Astrocyte of the spinal cord (primary cell): ENCODE results near the gene NCOA7.
A peak's percentile ranks its signal among the peaks of the same experiment; 100 is the strongest.
"Not testable (repeated sequence)": the region's sequence is repeated elsewhere in the genome, so short reads cannot be mapped to it uniquely, and the experiment has no call there.

ENCODE experiments used
- DNase-seq: peaks from one replicate; pipeline ENCODE4 v3.0.0; 2011; ENCODE audit warnings: low read depth, low spot score
- H3K4me3 ChIP-seq: 2 replicates; pipeline ENCODE4 v1.5.1; 2011; ENCODE audit warnings: low read depth, mild to moderate bottlenecking, low read length, moderate library complexity
- in situ Hi-C: cut with HindIII; loops from 2 replicates; pipeline ENCODE4 v1.10.0; 2017; ENCODE audit warnings: low sequenced_read_pairs
- TF ChIP-seq, protein P1 (sequence below): IDR thresholded peaks from 2 replicates; pipeline ENCODE4 v1.5.1; 2012; ENCODE audit warnings: low read depth, mild to moderate bottlenecking, low read length, inconsistent platforms

Gene NCOA7

DNA sequence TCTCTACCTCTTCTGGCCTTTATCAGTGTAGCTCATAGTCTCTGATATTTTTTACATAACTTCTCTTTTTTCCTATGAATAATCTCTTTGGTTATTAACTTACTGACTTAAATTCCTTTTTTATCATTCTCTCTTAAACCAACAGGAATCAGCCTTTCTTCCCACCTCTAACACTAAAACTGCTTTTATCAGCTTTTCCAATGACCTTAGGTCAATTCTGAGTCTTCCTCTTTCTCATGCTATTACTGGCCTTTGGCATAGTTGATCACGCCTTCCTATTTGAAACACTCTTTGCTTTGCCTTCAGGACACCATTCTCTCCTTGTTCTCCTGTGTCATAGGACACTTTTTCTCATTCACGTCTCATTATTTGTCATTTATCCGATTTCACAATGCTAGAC lies 157.7 kb downstream of the NCOA7 start:
- TF ChIP-seq, protein P1, sequence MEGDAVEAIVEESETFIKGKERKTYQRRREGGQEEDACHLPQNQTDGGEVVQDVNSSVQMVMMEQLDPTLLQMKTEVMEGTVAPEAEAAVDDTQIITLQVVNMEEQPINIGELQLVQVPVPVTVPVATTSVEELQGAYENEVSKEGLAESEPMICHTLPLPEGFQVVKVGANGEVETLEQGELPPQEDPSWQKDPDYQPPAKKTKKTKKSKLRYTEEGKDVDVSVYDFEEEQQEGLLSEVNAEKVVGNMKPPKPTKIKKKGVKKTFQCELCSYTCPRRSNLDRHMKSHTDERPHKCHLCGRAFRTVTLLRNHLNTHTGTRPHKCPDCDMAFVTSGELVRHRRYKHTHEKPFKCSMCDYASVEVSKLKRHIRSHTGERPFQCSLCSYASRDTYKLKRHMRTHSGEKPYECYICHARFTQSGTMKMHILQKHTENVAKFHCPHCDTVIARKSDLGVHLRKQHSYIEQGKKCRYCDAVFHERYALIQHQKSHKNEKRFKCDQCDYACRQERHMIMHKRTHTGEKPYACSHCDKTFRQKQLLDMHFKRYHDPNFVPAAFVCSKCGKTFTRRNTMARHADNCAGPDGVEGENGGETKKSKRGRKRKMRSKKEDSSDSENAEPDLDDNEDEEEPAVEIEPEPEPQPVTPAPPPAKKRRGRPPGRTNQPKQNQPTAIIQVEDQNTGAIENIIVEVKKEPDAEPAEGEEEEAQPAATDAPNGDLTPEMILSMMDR: no peak
- DNase-seq: no peak
- in situ Hi-C loops: no loop called here
- H3K4me3 ChIP-seq: no peak overlapping the region

DNA sequence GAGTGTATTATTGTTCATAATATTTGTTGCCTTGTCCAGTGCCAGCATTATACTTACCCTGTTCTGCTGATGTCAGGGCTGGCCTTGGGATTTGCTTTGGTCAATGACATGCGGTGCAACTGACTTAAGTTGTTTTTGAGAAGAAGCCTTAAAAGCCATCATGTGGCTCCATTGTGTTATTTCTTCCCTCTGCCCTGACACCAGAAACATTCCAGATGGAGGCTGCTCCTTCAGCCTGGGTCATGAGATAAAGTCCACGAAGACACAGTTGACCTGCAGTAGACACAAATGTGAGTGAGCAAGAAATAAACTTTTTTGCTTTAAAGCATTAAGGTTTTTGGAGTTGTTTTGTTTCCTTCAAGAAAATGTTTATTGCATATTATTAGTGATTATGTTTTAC lies 158.3 kb downstream of the NCOA7 start:
- no peak for DNase-seq
- in situ Hi-C loops: no loop called here
- TF ChIP-seq, protein P1: no peak
- no peak overlapping the region for H3K4me3 ChIP-seq

DNA sequence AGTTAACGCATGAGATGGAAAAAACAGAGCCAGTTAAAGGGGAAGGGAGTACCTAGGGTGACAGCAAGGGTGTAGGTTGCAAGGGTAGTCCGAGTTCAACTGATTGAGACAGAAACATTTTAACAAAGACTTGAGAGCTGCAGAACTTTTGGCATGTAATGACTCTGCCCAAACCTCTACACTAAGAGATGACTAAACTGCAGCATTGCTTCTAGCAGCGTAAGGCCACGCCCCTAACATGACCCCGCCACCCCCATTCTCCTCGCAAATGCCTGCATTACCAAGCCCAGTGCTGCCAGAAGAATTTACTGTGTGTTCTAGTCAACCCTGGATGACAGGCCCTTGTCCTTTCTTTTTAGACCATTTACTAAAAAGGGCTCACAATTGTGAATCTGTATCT lies 159.5 kb downstream of the NCOA7 start:
- H3K4me3 ChIP-seq: no peak overlapping the region
- TF ChIP-seq, protein P1: no peak
- DNase-seq: no peak
- in situ Hi-C loops: no loop called here

DNA sequence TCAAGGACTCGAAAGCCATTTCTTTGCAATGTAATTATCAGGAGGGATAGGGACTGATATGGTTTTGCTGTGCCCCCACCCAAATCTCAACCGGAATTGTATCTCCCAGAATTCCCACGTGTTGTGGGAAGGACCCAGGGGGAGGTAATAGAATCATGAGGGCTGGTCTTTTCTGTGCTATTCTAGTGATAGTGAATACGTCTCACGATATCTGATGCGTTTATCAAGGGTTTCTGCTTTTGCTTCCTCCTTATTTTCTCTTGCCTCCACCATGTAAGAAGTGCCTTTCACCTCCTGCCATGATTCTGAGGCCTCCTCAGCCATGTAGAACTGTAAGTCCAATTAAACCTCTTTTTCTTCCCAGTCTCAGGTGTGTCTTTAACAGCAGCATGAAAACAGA lies 160.0 kb downstream of the NCOA7 start:
- H3K4me3 ChIP-seq, in situ Hi-C loops, DNase-seq: not testable (repeated sequence)

DNA sequence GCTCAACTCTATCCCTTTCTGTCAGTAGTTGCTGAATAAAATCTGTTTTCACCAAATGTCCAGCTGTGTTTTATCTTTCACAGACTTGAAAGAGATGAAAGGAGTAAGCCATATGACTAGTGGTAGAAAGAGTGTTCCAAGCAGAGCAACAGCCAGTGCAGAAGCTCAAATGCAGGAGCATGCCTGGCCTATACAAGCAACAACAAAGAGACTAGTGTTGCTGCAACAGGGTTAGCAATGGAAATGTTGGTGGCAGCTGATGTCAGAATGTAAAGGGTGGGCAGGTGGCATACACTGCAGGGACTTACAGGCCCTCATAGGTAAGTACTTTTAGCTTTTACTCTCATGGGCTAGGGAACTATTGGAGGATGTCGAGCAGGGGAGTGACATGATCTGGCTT lies 160.6 kb downstream of the NCOA7 start:
- TF ChIP-seq, protein P1: no peak
- in situ Hi-C loops: no loop called here
- no peak for DNase-seq
- no peak overlapping the region for H3K4me3 ChIP-seq

DNA sequence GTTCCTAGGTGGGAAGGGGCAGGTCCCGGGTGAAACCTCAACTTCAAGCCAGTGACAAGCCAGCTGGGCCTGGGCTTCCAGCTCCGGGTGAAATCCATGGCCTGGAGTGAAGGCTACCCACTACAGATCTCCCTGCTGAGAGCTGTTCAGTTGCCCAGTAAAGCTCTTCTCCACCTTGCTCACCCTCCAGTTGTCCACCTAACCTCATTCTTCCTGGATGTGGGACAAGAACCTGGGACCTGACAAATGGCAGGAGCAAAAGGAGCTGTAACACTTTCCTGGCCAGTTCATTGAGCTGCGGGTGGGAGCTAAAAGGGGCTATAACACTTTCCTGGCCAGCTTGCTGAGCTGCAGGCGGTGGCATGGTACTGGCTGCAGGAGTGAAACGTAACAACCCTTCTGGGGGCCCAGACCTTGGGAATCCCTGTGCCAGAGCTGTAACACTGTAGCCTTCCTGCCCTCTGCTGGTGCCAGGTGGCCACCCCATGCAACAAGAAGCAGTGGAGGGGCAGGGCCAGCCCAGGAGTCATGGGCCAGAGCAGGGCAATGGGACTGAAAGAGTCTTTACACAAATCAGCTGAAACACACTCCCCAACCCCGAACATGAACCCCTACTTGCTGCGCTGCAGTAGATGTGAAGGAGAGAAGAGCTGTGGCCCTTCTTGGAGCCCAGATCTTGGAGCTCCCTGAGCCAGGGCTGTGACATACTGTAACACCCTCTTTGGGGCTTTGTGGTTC lies 162.2 kb downstream of the NCOA7 start:
- no peak overlapping the region for H3K4me3 ChIP-seq
- in situ Hi-C loops: no loop called here
- TF ChIP-seq, protein P1: peak; percentile 51
- no peak for DNase-seq

DNA sequence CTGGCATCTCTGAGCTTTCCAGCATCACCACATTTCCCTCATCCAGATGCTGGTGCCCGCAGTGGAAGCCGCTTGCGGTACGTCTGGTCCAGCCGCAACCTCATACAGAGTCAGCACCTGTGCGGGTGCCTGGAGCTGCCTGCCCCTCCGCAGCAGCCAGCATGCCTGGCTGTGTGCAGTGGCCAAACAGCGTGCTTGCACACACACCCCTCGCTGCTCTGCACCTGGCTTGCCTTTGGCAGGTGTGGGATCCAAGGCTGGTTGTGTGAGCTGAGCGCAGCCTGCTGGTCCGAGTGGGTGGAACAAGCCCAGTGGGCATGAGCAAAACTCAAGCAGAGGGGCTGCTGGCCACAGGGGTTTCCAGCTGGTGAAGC lies 162.7 kb downstream of the NCOA7 start:
- H3K4me3 ChIP-seq: no peak overlapping the region
- TF ChIP-seq, protein P1: peak; percentile 15
- DNase-seq: no peak
- in situ Hi-C loops: no loop called here
